Measurements from ENCODE around the gene CENPF.
A peak's percentile ranks its signal among the peaks of the same experiment; 100 is the strongest.
"Not testable (repeated sequence)": the region's sequence is repeated elsewhere in the genome, so short reads cannot be mapped to it uniquely, and the experiment has no call there.

Gene CENPF

DNA sequence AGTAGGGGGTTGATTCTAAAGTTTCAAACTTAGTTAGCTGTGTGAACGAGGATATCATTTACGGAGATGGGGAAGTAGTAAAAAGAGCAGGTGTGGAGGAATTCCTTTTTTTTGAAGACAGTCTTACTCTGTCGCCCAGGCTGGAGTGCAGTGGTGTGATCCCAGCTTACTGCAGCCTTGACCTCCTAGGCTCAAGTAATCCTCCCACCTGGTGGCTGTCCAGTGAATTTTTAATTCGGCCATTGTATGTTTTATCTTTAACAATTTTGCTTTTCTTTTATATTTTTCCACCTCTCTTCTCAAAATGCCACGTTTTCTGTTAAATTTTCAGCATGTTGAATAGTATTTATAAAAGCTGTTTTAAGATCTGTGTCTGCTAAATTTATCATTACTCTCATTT, 12.3 kb upstream of the CENPF start:
- Histone ChIP-seq H3K9me2 (replicated peaks; ENCODE audit: control insufficient read depth, low read length) (no peaks in the 10 kb centered on the region), H3K79me2 (ENCODE audit: control insufficient read depth, low read length) (no peaks in the 10 kb centered on the region), H3K9me3 (ENCODE audit: control insufficient read depth, insufficient read depth, low read length) (no peaks in the 10 kb centered on the region), H3K4me2 (ENCODE audit: low read length) (no peak overlapping the region), H3K27ac (ENCODE audit: low read depth, low read length) (no peak overlapping the region), H4K20me1 (ENCODE audit: control insufficient read depth, insufficient read depth, low read depth, low read length) (no peaks in the 10 kb centered on the region), H3K27me3 (ENCODE audit: control insufficient read depth, low read length) (0 out of 2 replicates have a peak, but pooled peaks cover 2% of the 10 kb centered on the region), H3K36me3 (ENCODE audit: control insufficient read depth, low read length) (no peaks in the 10 kb centered on the region), H3F3A (ENCODE audit: control insufficient read depth, insufficient read depth) (no peaks in the 10 kb centered on the region), H3K4me1 (ENCODE audit: control insufficient read depth, low read length) (no peaks in the 10 kb centered on the region), H3K4me3 (ENCODE audit: low read length) (no peak overlapping the region)
- TF ChIP-seq, protein P1, sequence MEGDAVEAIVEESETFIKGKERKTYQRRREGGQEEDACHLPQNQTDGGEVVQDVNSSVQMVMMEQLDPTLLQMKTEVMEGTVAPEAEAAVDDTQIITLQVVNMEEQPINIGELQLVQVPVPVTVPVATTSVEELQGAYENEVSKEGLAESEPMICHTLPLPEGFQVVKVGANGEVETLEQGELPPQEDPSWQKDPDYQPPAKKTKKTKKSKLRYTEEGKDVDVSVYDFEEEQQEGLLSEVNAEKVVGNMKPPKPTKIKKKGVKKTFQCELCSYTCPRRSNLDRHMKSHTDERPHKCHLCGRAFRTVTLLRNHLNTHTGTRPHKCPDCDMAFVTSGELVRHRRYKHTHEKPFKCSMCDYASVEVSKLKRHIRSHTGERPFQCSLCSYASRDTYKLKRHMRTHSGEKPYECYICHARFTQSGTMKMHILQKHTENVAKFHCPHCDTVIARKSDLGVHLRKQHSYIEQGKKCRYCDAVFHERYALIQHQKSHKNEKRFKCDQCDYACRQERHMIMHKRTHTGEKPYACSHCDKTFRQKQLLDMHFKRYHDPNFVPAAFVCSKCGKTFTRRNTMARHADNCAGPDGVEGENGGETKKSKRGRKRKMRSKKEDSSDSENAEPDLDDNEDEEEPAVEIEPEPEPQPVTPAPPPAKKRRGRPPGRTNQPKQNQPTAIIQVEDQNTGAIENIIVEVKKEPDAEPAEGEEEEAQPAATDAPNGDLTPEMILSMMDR (IDR thresholded peaks at IDR 0.05; ENCODE audit: low read depth, low read length, poor library complexity, severe bottlenecking): no peak
- no peak for TF ChIP-seq EZH2phosphoT487 (IDR thresholded peaks at IDR 0.05; ENCODE audit: borderline replicate concordance, low read length)

DNA sequence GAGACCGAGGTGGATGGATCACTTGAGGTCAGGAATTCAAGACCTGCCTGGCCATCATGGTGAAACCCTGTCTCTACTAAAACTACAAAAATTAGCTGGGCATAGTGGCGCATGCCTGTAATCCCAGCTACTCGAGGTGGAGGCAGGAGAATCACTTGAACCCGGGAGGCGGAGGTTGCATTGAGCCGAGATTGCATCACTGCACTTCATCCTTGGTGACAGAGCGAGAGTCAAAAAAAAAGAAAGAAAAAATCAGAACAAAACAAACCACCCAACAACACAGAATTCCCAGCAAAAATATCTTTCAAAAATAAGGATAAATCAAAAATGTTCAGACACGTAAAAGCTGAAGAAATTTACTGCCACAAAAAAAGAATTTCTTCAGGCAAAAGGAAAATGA, 11.1 kb upstream of the CENPF start:
- H3K4me1 ChIP-seq (ENCODE audit: control insufficient read depth, low read length); H3F3A ChIP-seq (ENCODE audit: control insufficient read depth, insufficient read depth); H3K9me2 ChIP-seq (replicated peaks; ENCODE audit: control insufficient read depth, low read length); H3K9me3 ChIP-seq (ENCODE audit: control insufficient read depth, insufficient read depth, low read length); H3K27me3 ChIP-seq (ENCODE audit: control insufficient read depth, low read length); H3K27ac ChIP-seq (ENCODE audit: low read depth, low read length); H3K4me2 ChIP-seq (ENCODE audit: low read length); H3K36me3 ChIP-seq (ENCODE audit: control insufficient read depth, low read length); H3K79me2 ChIP-seq (ENCODE audit: control insufficient read depth, low read length); H3K4me3 ChIP-seq (ENCODE audit: low read length); H4K20me1 ChIP-seq (ENCODE audit: control insufficient read depth, insufficient read depth, low read depth, low read length): not testable (repeated sequence)

DNA sequence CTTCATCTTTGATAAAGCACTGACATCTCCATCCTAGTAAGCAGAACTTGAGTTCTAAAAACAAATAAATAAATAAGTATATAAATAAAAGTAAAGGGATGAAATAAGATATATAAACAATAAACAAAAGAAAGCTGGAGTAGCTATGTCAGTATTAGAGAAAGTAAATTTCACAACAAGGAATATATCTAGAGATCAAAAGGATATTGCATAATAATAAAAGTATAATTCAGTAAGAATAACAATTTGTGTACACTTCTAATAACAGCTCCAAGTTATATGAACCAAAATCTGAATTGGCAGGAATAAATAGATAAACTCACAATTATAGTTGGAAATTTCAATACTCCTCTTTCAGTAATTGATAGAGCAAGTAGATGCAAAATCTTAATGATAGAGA, 9.8 kb upstream of the CENPF start:
- no peaks in the 10 kb centered on the region for H3F3A ChIP-seq (ENCODE audit: control insufficient read depth, insufficient read depth)
- H3K27me3 ChIP-seq (ENCODE audit: control insufficient read depth, low read length): no peaks in the 10 kb centered on the region
- no peak for TF ChIP-seq EZH2phosphoT487 (IDR thresholded peaks at IDR 0.05; ENCODE audit: borderline replicate concordance, low read length)
- TF ChIP-seq, protein P1 (IDR thresholded peaks at IDR 0.05; ENCODE audit: low read depth, low read length, poor library complexity, severe bottlenecking): no peak
- no peaks in the 10 kb centered on the region for H3K79me2 ChIP-seq (ENCODE audit: control insufficient read depth, low read length)
- no peaks in the 10 kb centered on the region for H3K9me2 ChIP-seq (replicated peaks; ENCODE audit: control insufficient read depth, low read length)
- H4K20me1 ChIP-seq (ENCODE audit: control insufficient read depth, insufficient read depth, low read depth, low read length): no peaks in the 10 kb centered on the region
- H3K9me3 ChIP-seq (ENCODE audit: control insufficient read depth, insufficient read depth, low read length): no peaks in the 10 kb centered on the region
- H3K4me3 ChIP-seq (ENCODE audit: low read length): no peak overlapping the region
- no peaks in the 10 kb centered on the region for H3K36me3 ChIP-seq (ENCODE audit: control insufficient read depth, low read length)
- no peak overlapping the region for H3K27ac ChIP-seq (ENCODE audit: low read depth, low read length)
- H3K4me2 ChIP-seq (ENCODE audit: low read length): no peak overlapping the region
- no peaks in the 10 kb centered on the region for H3K4me1 ChIP-seq (ENCODE audit: control insufficient read depth, low read length)

DNA sequence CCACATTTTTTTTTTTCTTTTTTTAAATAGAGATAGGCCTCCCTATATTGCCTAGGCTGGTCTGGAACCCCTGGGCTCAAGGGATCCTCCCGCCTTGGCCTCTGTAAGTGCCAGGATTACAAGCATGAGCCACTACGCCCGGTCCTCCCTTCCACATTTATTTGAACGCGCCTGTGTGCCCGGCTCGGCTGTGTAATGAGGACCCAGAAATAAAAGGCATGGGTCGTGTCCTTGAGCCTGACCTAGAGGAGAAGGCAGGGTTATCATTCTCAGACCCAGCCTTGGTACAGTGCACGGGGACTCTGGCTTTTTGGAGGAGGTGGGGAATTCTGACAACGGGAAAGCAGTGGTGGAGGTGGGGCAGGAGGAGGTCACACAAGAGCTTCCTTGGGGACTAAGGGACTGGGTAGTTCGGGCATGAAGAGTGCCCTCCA, 841 bp downstream of the CENPF start:
- H3K9me2 ChIP-seq (replicated peaks; ENCODE audit: control insufficient read depth, low read length): no peaks in the 10 kb centered on the region

More for the DNA sequence above, 841 bp downstream of the CENPF start:
- no peaks in the 10 kb centered on the region for H3K9me3 ChIP-seq (ENCODE audit: control insufficient read depth, insufficient read depth, low read length)
- H3K4me1 ChIP-seq (ENCODE audit: control insufficient read depth, low read length): peaks cover 19% of the 10 kb centered on the region
- peak overlapping the region; percentile 95 for H3K4me3 ChIP-seq (ENCODE audit: low read length)
- no peaks in the 10 kb centered on the region for H3F3A ChIP-seq (ENCODE audit: control insufficient read depth, insufficient read depth)
- H3K79me2 ChIP-seq (ENCODE audit: control insufficient read depth, low read length): peaks cover 59% of the 10 kb centered on the region
- peaks cover 47% of the 10 kb centered on the region for H3K36me3 ChIP-seq (ENCODE audit: control insufficient read depth, low read length)
- TF ChIP-seq, protein P1 (IDR thresholded peaks at IDR 0.05; ENCODE audit: low read depth, low read length, poor library complexity, severe bottlenecking): no peak
- no peak for TF ChIP-seq EZH2phosphoT487 (IDR thresholded peaks at IDR 0.05; ENCODE audit: borderline replicate concordance, low read length)
- H3K4me2 ChIP-seq (ENCODE audit: low read length): peak overlapping the region; percentile 87
- H4K20me1 ChIP-seq (ENCODE audit: control insufficient read depth, insufficient read depth, low read depth, low read length): no peaks in the 10 kb centered on the region
- no peaks in the 10 kb centered on the region for H3K27me3 ChIP-seq (ENCODE audit: control insufficient read depth, low read length)
- H3K27ac ChIP-seq (ENCODE audit: low read depth, low read length): peak overlapping the region; percentile 73
